ENCODE results near the gene ZNF385B. TPM values are rescaled to one million over a fixed set of nuclear protein-coding genes. Genes with fewer than 3 reads are reported as not detected.

Gene ZNF385B
- total RNA-seq, 4 donors from 2014 or later, result 0.51 to 2.9 (median 1.7) TPM

- TF ChIP-seq CTCF (IDR thresholded peaks at IDR 0.05; ENCODE audit: low read depth), result no peak
Observed at GRCh38 chr2:179467960-179468359, 393.5 kb downstream of the ZNF385B start.

GRCh38 chr2:179467111-179467510, 394.3 kb downstream of the ZNF385B start:
- TF ChIP-seq CTCF (IDR thresholded peaks at IDR 0.05; ENCODE audit: low read depth), result no peak

GRCh38 chr2:179461420-179461819, 400.0 kb downstream of the ZNF385B start:
- no peak for TF ChIP-seq CTCF (IDR thresholded peaks at IDR 0.05; ENCODE audit: low read depth)

GRCh38 chr2:179460181-179460929, 401.1 kb downstream of the ZNF385B start:
- no peak for TF ChIP-seq CTCF (IDR thresholded peaks at IDR 0.05; ENCODE audit: low read depth)

GRCh38 chr2:179455824-179456223, 405.6 kb downstream of the ZNF385B start:
- no peak for TF ChIP-seq CTCF (IDR thresholded peaks at IDR 0.05; ENCODE audit: low read depth)

- TF ChIP-seq CTCF (IDR thresholded peaks at IDR 0.05; ENCODE audit: low read depth), result no peak
Observed at GRCh38 chr2:179455172-179455524, 406.3 kb downstream of the ZNF385B start.

- no peak for TF ChIP-seq CTCF (IDR thresholded peaks at IDR 0.05; ENCODE audit: low read depth)
Observed at GRCh38 chr2:179454443-179455171, 406.8 kb downstream of the ZNF385B start.
